HepG2 (cell line): ENCODE measurements around the gene ZNF22. TPM values are rescaled to one million over a fixed set of nuclear protein-coding genes. Genes with fewer than 3 reads are reported as not detected.
"Not testable (repeated sequence)": the region's sequence is repeated elsewhere in the genome, so short reads cannot be mapped to it uniquely, and the experiment has no call there.

Experiments used
- ATAC-seq: fragments of 200-7000 bp; cut with Tn5 transposase; 3 replicates; pipeline ENCODE4 v1.9.1; 2020; ENCODE audit warnings: mild to moderate bottlenecking, moderate library complexity
- BruUV-seq: library from RNA; stranded (reverse); fragments of 400-500 nt; replicated peaks from 2 replicates; lab custom pipeline; 2021; lab: Mats Ljungman, UMichigan
- CTCF ChIA-PET: fragments of 300-600 bp; formaldehyde crosslinking; extraction: SDS; loops from one replicate; lab custom pipeline; 2021; ENCODE audit warnings: low total read pairs, inconsistent platforms, low intra/inter-chr PET ratio; lab: Yijun Ruan, JAX
- POLR2A ChIA-PET: fragments of 350-600 bp; sonication (Branson Sonifier 250); formaldehyde crosslinking; loops from one replicate; lab custom pipeline; 2020; ENCODE audit warnings: antibody characterized with exemption, inconsistent platforms; lab: Yijun Ruan, JAX
- DNase-seq: peaks from one replicate; pipeline ENCODE4 v3.0.0-alpha.2; 2015; ENCODE audit warnings: low spot score
- FAIRE-seq: peaks from 3 replicates; lab custom pipeline; 2011; peaks lifted over from hg19 to GRCh38; lab: Jason Lieb, UNC
- H2AFZ ChIP-seq: one replicate; pipeline ENCODE4 v1.6.1; 2011; ENCODE audit warnings: low read length, inconsistent platforms
- H3K27ac ChIP-seq: fragments of 300-600 bp; 3 replicates; pipeline ENCODE4 v1.8.0; 2011; ENCODE audit warnings: mixed run types, mild to moderate bottlenecking, mixed read lengths, low read length, inconsistent platforms; ENCODE audit not compliant: insufficient read depth; ENCODE audit errors: extremely low read length
- H3K27me3 ChIP-seq, 2 experiments: fragments of 200-600 bp in 1 of 2; 2 replicates in 1 of 2; 3 replicates in 1 of 2; pipeline versions ENCODE4 v1.6.0 to v1.8.0; 2011; ENCODE audit warnings: low read length in 2 of 2, mild to moderate bottlenecking in 2 of 2, moderate library complexity in 2 of 2, inconsistent platforms in 1 of 2; ENCODE audit not compliant: insufficient read depth in 2 of 2, control insufficient read depth in 1 of 2
- H3K36me3 ChIP-seq, 2 experiments: fragments of 200-600 bp in 1 of 2; replicated peaks in 1 of 2; 2 replicates in 1 of 2; 3 replicates in 1 of 2; pipeline versions ENCODE4 v1.5.1 to v1.8.0; 2011; ENCODE audit warnings: low read length in 2 of 2, inconsistent platforms in 1 of 2; ENCODE audit not compliant: insufficient read depth in 2 of 2, control insufficient read depth in 1 of 2
- H3K4me1 ChIP-seq: 2 replicates; pipeline ENCODE4 v1.5.1; 2012; ENCODE audit warnings: low read length, inconsistent platforms; ENCODE audit not compliant: insufficient read depth
- H3K4me2 ChIP-seq: 2 replicates; pipeline ENCODE4 v1.6.0; 2011; ENCODE audit warnings: low read depth, low read length, inconsistent platforms
- H3K4me3 ChIP-seq, 3 experiments: fragments of 200-600 bp in 1 of 3; sonication (generic), shearing (Covaris generic) in 1 of 3; replicated peaks in 1 of 3; 2 replicates each; pipeline ENCODE4 v1.5.1; 2011 to 2016; ENCODE audit warnings: low read length in 3 of 3, inconsistent platforms in 2 of 3, low read depth in 2 of 3, mild to moderate bottlenecking in 2 of 3, control low read depth in 1 of 3, mixed read lengths in 1 of 3; ENCODE audit not compliant: insufficient read depth in 1 of 3
- H3K79me2 ChIP-seq: one replicate; pipeline ENCODE4 v1.6.1; 2011; ENCODE audit warnings: low read length, inconsistent platforms; ENCODE audit not compliant: insufficient read depth
- H3K9ac ChIP-seq: 2 replicates; pipeline ENCODE4 v1.6.0; 2011; ENCODE audit warnings: mild to moderate bottlenecking, low read depth, low read length, inconsistent platforms; ENCODE audit not compliant: insufficient read depth
- H3K9me3 ChIP-seq: 2 replicates; pipeline ENCODE4 v1.5.1; 2012; ENCODE audit warnings: mild to moderate bottlenecking, low read length
- H4K20me1 ChIP-seq: 2 replicates; pipeline ENCODE4 v1.6.0; 2011; ENCODE audit warnings: inconsistent platforms, mild to moderate bottlenecking, low read length, moderate library complexity; ENCODE audit not compliant: insufficient read depth
- ARID5B ChIP-seq: IDR thresholded peaks from 2 replicates; pipeline ENCODE4 v1.4.0; 2020; ENCODE audit warnings: mild to moderate bottlenecking, missing genetic modification reagents
- FOXA1 ChIP-seq, 2 experiments: fragments of 450-650 bp in 1 of 2; sonication (generic) in 1 of 2; formaldehyde crosslinking in 1 of 2; IDR thresholded peaks; 2 replicates each; pipeline versions ENCODE4 v1.4.0 to v1.6.1; 2016 to 2020; ENCODE audit warnings: missing genetic modification reagents in 1 of 2
- FOXA3 ChIP-seq: IDR thresholded peaks from 2 replicates; pipeline ENCODE4 v1.6.1; 2016; ENCODE audit warnings: missing genetic modification reagents, missing compliant biosample characterization
- FOXK1 ChIP-seq: sonication (generic); formaldehyde crosslinking; IDR thresholded peaks from 2 replicates; pipeline ENCODE4 v1.4.0; 2020; ENCODE audit warnings: low read depth, missing genetic modification reagents, borderline replicate concordance
- ZNF281 ChIP-seq: sonication (generic); formaldehyde crosslinking; IDR thresholded peaks from 2 replicates; pipeline ENCODE4 v1.4.0; 2020; ENCODE audit warnings: missing genetic modification reagents, borderline replicate concordance
- ZNF574 ChIP-seq: sonication (generic); formaldehyde crosslinking; IDR thresholded peaks from 2 replicates; pipeline ENCODE4 v1.4.0; 2020; ENCODE audit warnings: missing genetic modification reagents
- WGBS: methylation state at CpG from one replicate; pipeline ENCODE4 v1.1.6; 2017; ENCODE audit warnings: low lambda C conversion rate; 5-methylcytosine and 5-hydroxymethylcytosine counted together
- in situ Hi-C: cut with HindIII; loops from 2 replicates; pipeline ENCODE4 v1.10.0; 2017; ENCODE audit warnings: low pct_unique_long_range_greater_than_20kb; ENCODE audit not compliant: extremely low pct_ligation_motif_present
- intact Hi-C: fragments of 100-400 bp; cut with micrococcal nuclease; formaldehyde crosslinking; loops from one replicate; pipeline ENCODE4 v1.10.0; 2022; ENCODE audit not compliant: unreplicated experiment
- polyA plus RNA-seq, 8 experiments: library from polyadenylated mRNA; depleted of rRNA in 3 of 8; stranded (reverse) in 7 of 8; unstranded in 1 of 8; fragments of >200 nt; fragmentation: Illumina TruSeq in 4 of 8; extraction: Trizol in 4 of 8; gene quantifications; 2 replicates each; pipeline versions ENCODE4 v1.2.1 to v1.2.3, GENCODE V29; 2011 to 2016; ENCODE audit warnings: low read depth in 4 of 8, missing spikeins in 1 of 8, mixed read lengths in 1 of 8; ENCODE audit not compliant: insufficient read depth in 1 of 8
- total RNA-seq, 5 experiments: library from RNA; depleted of rRNA; stranded (reverse); fragments of >200 nt; fragmentation: Illumina TruSeq; extraction: Trizol; gene quantifications; 2 replicates each; pipeline ENCODE4 v1.2.3, GENCODE V29; 2016; ENCODE audit warnings: low read depth in 1 of 5

Gene ZNF22
- total and polyA plus RNA-seq, 2 of the 13 experiments (the other 11 are each of a cell fraction or from before 2014, with no cell fraction given): 0.40 to 1.3 TPM

GRCh38 chr10:45014557-45014956 lies 13.8 kb downstream of the ZNF22 start:
- FAIRE-seq; H4K20me1 ChIP-seq; H3K9me3 ChIP-seq; DNase-seq; H3K4me1 ChIP-seq; BruUV-seq; H3K27ac ChIP-seq; intact Hi-C loops; CTCF ChIA-PET; H3K36me3 ChIP-seq; H3K27me3 ChIP-seq; H3K4me2 ChIP-seq; H3K79me2 ChIP-seq; H3K4me3 ChIP-seq; ATAC-seq; H2AFZ ChIP-seq; H3K9ac ChIP-seq; TF ChIP-seq FOXA1 (IDR thresholded peaks at IDR 0.05): not testable (repeated sequence)
- peak; percentile 87 for TF ChIP-seq ZNF281 (CRISPR knock-in tag)
- TF ChIP-seq FOXA1 (CRISPR knock-in tag; IDR thresholded peaks at IDR 0.05): peak; percentile 72
- peak; percentile 12; the same call in 1 of the 2 replicates for TF ChIP-seq ZNF574 (CRISPR knock-in tag)
- TF ChIP-seq FOXK1 (CRISPR knock-in tag): peak; percentile 22; the same call in 1 of the 2 replicates
- TF ChIP-seq ARID5B: peak; percentile 18; the same call in 1 of the 2 replicates
- TF ChIP-seq FOXA3 (CRISPR knock-in tag): peak; percentile 75
- 6% methylated on average over 3 of the region's 10 CpGs for WGBS
- in situ Hi-C loops: loop anchor here (25.0 kb wide), 2 partner anchors 223 to 423 kb away; no protein-coding TSS in a partner anchor
- POLR2A ChIA-PET: interaction anchor here (0.9 kb wide), 1 partner anchor 36 kb away, joined by 3 read pairs; the partner anchor contains the start of gene DEPP1
